T-helper 22 cell (primary cell): ENCODE data around the gene IQCF2.
"Not testable (repeated sequence)": the region's sequence is repeated elsewhere in the genome, so short reads cannot be mapped to it uniquely, and the experiment has no call there.

Experiments used
- DNase-seq: peaks from one replicate; pipeline ENCODE4 v3.0.0-alpha.2; 2020; ENCODE audit warnings: low read depth

IQCF2 gene

DNA sequence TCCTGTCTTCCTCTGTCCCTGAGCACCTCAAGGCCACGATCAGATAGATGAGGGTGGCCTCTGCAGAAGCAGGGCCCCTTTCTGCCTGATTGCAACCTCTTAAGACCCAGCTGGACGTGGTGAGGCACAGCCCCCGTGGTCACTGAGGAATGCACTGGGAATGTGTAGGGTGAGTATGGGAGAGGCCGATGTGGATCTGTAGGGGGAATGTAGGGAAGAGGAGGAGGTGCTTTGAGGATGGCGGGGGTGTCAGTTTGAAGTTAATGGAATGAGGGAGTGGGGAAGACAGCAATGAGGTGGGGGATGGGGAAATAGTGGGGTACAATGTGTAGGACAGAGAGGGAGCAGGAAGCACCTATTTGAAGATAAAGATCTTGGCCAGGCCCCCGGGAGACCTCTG, 14.8 kb downstream of the IQCF2 start:
- DNase-seq = no peak

GRCh38 chr3:51879937-51880336, 18.5 kb downstream of the IQCF2 start:
- no peak for DNase-seq

DNA sequence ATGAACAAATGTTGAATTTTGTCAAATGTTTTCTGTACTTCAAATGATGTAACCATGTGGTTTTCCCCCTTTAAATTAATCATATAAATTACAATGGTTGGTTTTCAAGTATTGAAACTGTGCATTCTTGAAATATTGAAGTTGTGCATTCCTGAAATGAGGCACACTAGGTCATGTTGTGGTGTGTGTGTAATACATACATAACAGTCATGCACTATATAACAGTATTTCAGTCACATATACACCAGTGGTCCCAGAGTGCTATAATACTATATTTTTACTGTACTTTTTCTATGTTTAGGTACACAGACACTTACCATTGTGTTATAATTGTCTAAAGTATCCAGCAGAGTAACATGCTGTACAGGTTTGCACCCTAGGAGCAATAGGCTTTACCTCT, 25.0 kb downstream of the IQCF2 start:
- DNase-seq = no peak

DNA sequence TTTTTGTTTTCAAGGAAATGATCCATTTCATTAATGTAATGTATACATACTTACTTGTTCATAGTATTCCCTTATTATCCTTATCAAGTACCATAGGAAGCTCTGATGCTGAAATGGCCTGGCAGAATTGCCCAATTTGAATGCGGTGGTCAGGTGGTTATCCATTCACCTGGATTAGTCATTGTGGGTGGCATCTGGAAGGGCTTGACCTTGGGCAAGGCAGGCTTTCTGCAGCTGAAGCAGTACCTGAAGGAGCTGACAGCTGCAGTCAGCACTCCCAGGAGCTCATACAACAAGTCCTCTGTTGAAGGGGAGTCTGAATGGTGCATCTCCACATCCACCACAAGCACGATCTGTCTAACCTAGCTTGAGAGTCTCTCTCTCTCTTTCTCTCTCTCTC, 26.2 kb downstream of the IQCF2 start:
- no peak for DNase-seq

- no peak for DNase-seq
Observed at GRCh38 chr3:51888463-51889105, 27.2 kb downstream of the IQCF2 start.

DNA sequence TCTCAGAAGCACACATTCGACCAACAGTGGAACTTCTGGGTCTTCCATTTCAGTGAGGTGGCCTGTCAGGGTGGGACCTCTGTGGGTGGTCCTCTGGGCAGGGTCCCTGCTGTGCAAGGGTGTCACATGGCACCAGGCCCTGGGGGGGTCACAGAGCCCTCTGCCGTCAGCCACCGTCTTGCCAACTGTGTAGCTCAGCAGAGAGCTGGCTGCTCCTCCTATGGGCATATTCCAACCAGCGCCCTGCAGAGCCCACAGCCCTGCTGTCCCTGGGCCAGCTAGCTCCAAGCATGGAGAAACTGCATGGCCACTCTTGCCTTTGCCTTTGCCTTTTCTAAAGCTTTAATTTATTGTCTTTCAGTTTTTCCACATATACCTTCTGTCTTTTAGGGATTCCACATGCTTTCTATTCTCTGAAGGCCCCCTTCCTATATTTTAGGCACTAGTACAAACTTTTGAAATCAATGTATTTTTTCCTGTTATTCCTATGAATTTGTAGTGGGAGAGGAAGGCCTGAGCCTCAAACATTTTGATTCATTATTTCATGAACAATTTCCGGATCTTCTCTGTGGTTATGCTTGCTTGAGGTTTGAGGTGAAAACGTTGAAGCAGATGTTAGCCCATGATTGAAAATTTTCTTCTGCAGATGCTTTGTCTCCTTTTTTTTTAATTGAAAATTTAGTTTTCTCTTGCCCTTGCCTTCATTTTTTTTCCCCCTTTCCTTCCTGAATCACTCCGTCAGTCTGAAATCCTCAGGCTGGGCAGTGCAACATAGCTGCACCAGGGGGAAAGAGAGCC, 30.0 kb downstream of the IQCF2 start:
- no peak for DNase-seq

DNA sequence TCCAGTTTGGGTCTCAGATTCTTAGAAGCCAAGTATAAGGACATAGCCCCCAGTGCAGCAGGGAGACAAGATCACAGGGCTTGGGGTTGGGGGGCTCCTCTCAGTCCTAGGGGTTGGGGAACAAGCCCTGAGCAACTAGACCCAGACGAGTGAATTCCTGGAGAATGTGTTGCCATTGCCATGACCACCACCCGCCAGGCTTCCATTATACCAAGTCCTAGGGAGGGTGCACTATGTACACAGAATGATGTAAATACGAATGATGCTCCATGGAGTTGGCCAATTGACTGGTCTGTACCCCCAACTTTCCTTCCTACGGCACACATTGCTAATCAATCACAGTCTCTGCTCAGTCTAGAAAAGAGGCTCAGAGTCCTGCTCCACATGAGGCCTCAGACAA, 33.0 kb downstream of the IQCF2 start:
- DNase-seq = no peak

GRCh38 chr3:51894939-51895338, 33.5 kb downstream of the IQCF2 start:
- DNase-seq = no peak

DNA sequence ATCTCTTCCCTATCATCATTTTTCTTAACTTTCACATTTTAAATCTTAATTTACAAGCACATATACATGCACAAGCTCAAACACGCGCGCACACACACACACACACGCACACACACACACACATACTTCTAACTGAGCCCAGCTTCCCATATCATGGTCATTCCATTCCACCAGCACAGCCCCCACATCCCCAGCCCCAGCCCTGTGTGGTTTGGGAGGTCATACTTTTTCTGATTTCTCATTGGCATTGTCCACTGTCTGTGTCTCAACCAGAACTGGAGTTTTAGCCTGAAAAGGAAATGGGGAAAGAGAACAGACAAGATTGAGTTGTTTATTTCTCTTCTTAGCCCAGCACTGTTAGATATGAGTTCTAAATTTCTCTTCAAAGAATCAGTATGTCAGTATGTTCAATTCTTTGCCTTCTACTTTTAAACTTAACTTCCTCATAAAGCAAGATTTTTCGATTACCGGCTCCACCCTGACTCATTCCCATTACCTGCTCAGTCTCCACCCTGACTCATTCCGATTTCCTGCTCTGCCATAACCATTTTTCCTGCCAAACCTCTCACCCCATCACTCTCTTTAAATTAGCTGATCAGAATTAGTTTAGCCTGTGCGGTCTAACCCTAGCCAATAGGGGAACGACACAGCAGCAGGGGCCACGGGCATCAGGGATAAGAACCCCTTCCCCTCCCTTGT, 35.3 kb downstream of the IQCF2 start:
- no peak for DNase-seq

DNA sequence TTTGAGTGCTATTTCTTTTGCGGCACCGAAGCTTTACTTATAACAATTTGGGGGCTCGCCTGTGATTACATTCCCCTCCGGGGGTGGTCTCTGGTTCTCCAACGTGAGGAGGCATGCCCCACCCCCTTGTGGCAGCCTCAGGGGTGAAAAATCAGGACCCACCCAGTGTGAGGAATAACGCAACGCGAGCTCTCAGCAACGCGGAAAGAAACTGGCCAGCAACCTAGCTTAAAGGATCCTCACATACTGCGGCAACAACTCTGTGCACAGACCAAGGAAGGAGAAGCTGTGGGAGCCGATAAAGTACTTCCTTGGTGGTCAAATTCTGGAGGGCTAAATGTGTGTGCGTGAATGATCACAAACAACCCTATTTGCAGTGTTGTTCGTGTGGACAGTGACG, 36.0 kb downstream of the IQCF2 start:
- no peak for DNase-seq

DNA sequence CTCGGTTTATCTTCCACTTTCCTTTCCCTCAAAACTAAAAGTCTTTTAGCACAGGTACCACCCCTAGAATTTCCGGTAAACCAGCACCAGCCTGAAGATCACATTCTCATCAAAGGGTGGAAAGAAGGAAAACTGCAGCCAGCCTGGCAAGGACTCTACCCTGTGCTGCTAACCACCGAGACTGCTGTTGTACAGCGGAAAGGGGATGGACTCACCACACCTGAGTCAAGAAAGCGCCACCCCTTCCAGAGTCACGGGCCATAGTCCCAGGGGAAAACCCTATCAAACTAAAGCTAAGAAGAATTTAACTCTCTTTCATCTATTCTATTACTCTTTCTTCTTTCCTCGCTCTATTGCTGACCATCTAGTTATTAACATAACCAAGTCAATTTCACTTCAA, 38.6 kb downstream of the IQCF2 start:
- not testable (repeated sequence) for DNase-seq

DNA sequence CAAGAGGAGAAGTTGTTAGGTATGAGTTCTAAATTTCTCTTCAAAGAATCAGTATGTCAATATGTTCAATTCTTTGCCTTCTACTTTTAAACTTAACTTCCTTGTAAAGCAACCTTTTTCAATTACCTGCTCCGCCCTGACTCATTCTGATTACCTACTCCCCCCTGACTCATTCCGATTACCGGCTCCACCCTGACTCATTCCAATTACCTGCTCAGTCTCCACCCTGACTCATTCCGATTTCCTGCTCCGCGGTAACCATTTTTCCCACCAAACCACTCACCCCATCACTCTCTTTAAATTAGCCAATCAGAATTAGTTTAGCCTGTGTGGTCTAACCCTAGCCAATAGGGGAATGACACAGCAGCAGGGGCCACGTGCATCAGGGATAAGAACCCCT, 40.9 kb downstream of the IQCF2 start:
- not testable (repeated sequence) for DNase-seq

DNA sequence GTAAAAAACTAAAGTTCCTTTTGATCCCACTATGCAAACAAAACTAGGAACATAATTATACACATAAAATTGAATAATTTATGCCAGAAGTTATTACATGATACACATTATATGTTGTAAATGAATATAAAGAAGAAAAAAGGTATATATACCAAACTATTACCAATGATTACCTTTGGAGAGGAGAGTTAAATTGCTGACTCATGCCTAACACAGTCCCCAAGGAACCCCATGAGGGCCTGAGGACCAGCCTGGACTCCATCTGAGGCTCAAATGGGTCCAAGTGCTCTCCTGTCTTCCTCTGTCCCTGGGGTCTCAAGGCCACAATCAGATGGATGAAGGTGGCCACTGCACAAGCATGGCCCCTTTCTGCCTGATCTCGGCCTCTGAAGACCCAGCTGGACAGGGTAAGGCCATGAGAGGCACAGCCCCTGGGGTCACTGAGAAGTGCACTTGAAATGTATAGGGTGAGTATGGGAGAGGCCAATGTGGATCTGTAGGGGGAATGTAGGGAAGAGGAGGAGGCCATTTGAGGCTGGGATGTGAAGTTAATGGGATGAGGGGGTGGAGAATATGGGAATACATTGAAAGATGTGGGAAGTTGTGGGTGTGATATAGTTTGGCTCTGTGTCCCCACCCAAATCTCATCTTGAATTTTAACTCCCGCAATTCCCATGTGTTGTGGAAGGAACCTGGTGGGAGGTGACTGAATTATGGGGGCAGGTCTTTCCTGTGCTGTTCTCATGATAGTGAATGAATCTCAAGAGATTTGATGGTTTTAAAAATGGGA, 42.8 kb downstream of the IQCF2 start:
- DNase-seq = no peak

- DNase-seq = no peak
Observed at GRCh38 chr3:51908026-51908425, 46.6 kb downstream of the IQCF2 start.
